Lung (tissue), 12 donors: Measurements from ENCODE around the gene MIF4GD. TPM values are rescaled to one million over a fixed set of nuclear protein-coding genes. Genes with fewer than 3 reads are reported as not detected.

Experiments
- ATAC-seq: fragments of 200-7000 bp; cut with Tn5 transposase; one replicate; pipeline ENCODE4 v1.9.1; 2020; ENCODE audit warnings: moderate number of reproducible peaks; ENCODE audit not compliant: insufficient read depth, low FRiP score
- DNase-seq, 3 donors: peaks; one replicate each; pipeline ENCODE4 v3.0.0-alpha.2; 2013 to 2017
- H3K27ac ChIP-seq, 2 donors: one replicate each; pipeline ENCODE4 v1.5.1; 2013; ENCODE audit warnings: mild to moderate bottlenecking in 2 of 2, moderate library complexity in 2 of 2, control low read depth in 1 of 2, inconsistent platforms in 1 of 2, low read depth in 1 of 2, low read length in 1 of 2
- H3K27me3 ChIP-seq, 3 donors: one replicate each; pipeline ENCODE4 v1.5.1; 2013; ENCODE audit warnings: low read length in 2 of 3; ENCODE audit not compliant: control insufficient read depth in 3 of 3, insufficient read depth in 3 of 3
- H3K36me3 ChIP-seq, 4 donors: one replicate each; pipeline ENCODE4 v1.5.1; 2013; ENCODE audit warnings: low read length in 4 of 4, mild to moderate bottlenecking in 1 of 4, moderate library complexity in 1 of 4; ENCODE audit not compliant: control insufficient read depth in 4 of 4, insufficient read depth in 4 of 4
- H3K4me1 ChIP-seq, 5 donors: one replicate each; pipeline ENCODE4 v1.5.1; 2013; ENCODE audit warnings: low read length in 5 of 5, mild to moderate bottlenecking in 2 of 5, moderate library complexity in 1 of 5; ENCODE audit not compliant: control insufficient read depth in 5 of 5, insufficient read depth in 5 of 5
- H3K4me3 ChIP-seq: one replicate; pipeline ENCODE4 v1.5.1; 2013; ENCODE audit warnings: mild to moderate bottlenecking, control low read depth, moderate library complexity
- H3K9ac ChIP-seq, 2 donors: one replicate each; pipeline ENCODE4 v1.5.1; 2013; ENCODE audit warnings: low read length in 2 of 2, control low read depth in 1 of 2; ENCODE audit not compliant: insufficient read depth in 1 of 2
- H3K9me3 ChIP-seq, 4 donors: one replicate each; pipeline ENCODE4 v1.5.1; 2013; ENCODE audit warnings: low read length in 3 of 4, mild to moderate bottlenecking in 1 of 4, moderate library complexity in 1 of 4; ENCODE audit not compliant: control insufficient read depth in 4 of 4, insufficient read depth in 3 of 4
- CTCF ChIP-seq: IDR thresholded peaks from 2 replicates; pipeline ENCODE4 v1.5.1; 2012; ENCODE audit warnings: mild to moderate bottlenecking; ENCODE audit errors: control extremely low read depth, extremely low read depth
- WGBS, 2 donors: extraction: QIAGEN DNeasy Blood & Tissue Kit; methylation state at CpG; one replicate each; pipeline ENCODE4 v1.1.7; 2013; 5-methylcytosine and 5-hydroxymethylcytosine counted together
- polyA plus RNA-seq, 2 donors: library from polyadenylated mRNA; stranded (reverse); fragments of 200-250 nt; gene quantifications; one replicate each; pipeline ENCODE4 v1.2.1, GENCODE V29; 2013
- total RNA-seq, 2 donors: library from RNA; depleted of rRNA in 1 of 2; stranded (reverse); fragments of >200 nt in 1 of 2; gene quantifications; one replicate each; pipeline ENCODE4 v1.2.1, GENCODE V29; 2014 to 2021
- donor health status: control.
- donor health status: control.
- donor health status: Bipolar disorder and iron deficiency.
- donor health status: healthy.
- donor health status: DM: yes; HTN: yes; CAD: no.

Gene MIF4GD
- total and polyA plus RNA-seq, 4 donors, result 9.7 to 34.8 (median 23.0) TPM

DNA sequence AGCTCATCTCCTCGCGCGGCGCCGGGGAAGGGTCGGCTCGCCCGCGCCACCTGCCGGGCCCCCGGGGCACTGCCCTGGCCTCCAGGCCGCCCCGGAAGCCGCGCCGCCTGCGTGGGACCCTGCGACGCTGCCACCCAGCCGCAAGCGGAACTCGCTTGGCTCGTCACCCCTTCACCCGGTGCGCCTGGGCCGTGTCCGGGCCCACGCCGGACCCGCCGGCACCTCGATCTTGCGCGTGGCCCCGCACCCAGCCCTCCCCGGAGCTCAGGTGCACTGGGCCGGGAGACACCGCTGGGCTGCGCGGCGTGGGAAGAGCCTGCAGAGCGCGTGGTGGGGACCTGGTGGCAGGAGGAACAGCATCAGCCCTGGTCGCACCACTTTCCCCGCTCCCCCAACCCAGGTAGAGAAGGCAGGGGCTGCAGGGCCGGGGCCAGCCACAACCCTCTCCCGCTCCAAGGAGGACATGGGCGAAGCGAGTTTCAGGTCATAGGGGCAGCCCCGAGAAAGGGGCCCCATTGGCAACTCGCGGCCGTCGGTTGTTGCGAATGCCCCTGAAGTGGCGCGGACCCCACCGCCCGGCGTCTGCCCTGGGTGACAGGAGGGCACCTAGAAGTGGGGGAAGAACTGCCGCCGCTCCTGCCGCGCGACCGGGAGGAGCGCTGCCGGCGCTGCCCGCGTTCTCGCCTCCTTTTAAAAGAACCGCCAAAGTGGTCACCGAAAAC, 363 bp upstream of the MIF4GD start:
- peak overlapping the region; percentile 75 to 95 for H3K27ac ChIP-seq
- H3K36me3 ChIP-seq, result peaks cover 0 to 14% (median under 1%) of the 10 kb centered on the region in 4 donors
- TF ChIP-seq CTCF, result peak; percentile 57
- peaks cover 0 to 27% (median 3%) of the 10 kb centered on the region in 5 donors for H3K4me1 ChIP-seq
- peak overlapping the region; percentile 78 for H3K4me3 ChIP-seq
- ATAC-seq (peak; percentile 87), DNase-seq (peak; percentile 49 to 83 (median 72))
- WGBS, 2 donors, result 0 to 1% methylated on average over 61 to 74 of the region's 74 CpGs
- no peaks in the 10 kb centered on the region for H3K27me3 ChIP-seq
- H3K9me3 ChIP-seq, result no peaks in the 10 kb centered on the region
- no peak overlapping the region for H3K9ac ChIP-seq

GRCh38 chr17:75270218-75270965, 639 bp downstream of the MIF4GD start:
- Histone ChIP-seq H3K36me3 (peaks cover 3 to 19% (median 7%) of the 10 kb centered on the region in 4 donors), H3K27me3 (no peaks in the 10 kb centered on the region), H3K27ac (peak overlapping the region; percentile 92 to 95), H3K4me1 (peaks cover 0 to 27% (median 3%) of the 10 kb centered on the region in 5 donors), H3K9ac (peak overlapping the region; percentile 11 to 56), H3K4me3 (peak overlapping the region; percentile 73), H3K9me3 (no peaks in the 10 kb centered on the region)
- peak; percentile 39 for ATAC-seq
- 0 to 1% methylated on average over 47 of the region's 47 CpGs for WGBS, 2 donors
- TF ChIP-seq CTCF, result no peak
- peak; percentile 72 to 76 (median 75) for DNase-seq

DNA sequence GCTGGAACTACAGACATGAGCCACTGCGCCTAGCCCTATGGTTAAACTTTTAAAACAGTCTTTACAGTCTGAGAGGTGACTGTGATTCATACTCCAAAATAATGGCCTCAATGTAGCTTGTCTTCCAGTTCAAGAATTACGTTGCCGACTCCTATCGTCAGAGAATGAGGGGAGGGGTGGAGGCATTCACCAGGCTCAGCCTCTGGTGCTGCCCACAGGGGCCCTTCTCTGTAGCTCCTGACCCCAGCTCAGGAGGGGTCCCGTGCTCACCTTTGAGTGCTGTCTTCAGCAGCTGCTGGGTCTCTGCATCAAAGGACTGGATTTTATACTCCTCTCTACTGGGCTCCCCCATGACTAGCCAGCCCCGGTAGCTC, 1.2 kb downstream of the MIF4GD start:
- ATAC-seq (no peak), DNase-seq (no peak)
- H3K4me1 ChIP-seq, result peaks cover 0 to 27% (median 3%) of the 10 kb centered on the region in 5 donors
- no peak overlapping the region for H3K4me3 ChIP-seq
- H3K9me3 ChIP-seq, result no peaks in the 10 kb centered on the region
- peaks cover 3 to 20% (median 7%) of the 10 kb centered on the region in 4 donors for H3K36me3 ChIP-seq
- H3K27ac ChIP-seq, result peak overlapping the region; percentile 92 to 95
- H3K9ac ChIP-seq, result peak overlapping the region; percentile 11 to 56
- 19% methylated on average over 6 of the region's 6 CpGs for WGBS, 2 donors
- H3K27me3 ChIP-seq, result no peaks in the 10 kb centered on the region
- no peak for TF ChIP-seq CTCF
